GM12865 (cell line): ENCODE results near the gene SYNE1.
"Not testable (repeated sequence)": the region's sequence is repeated elsewhere in the genome, so short reads cannot be mapped to it uniquely, and the experiment has no call there.

ENCODE experiments used
- DNase-seq: peaks from one replicate; pipeline ENCODE4 v3.0.0; 2010; ENCODE audit warnings: low read depth
- H3K4me3 ChIP-seq: 2 replicates; pipeline ENCODE4 v1.5.1; 2011; ENCODE audit warnings: mild to moderate bottlenecking, low read depth, low read length, control low read depth
- CTCF ChIP-seq: IDR thresholded peaks from 2 replicates; pipeline ENCODE4 v1.5.1; 2011; ENCODE audit warnings: low read length, control low read depth, low read depth, inconsistent platforms; ENCODE audit not compliant: insufficient read depth; ENCODE audit errors: missing control alignments

Gene SYNE1

GRCh38 chr6:152625213-152625612 is 11.9 kb downstream of the SYNE1 start:
- no peak for TF ChIP-seq CTCF
- H3K4me3 ChIP-seq: no peak overlapping the region
- DNase-seq: peak; percentile 47

GRCh38 chr6:152614776-152615175 is 22.4 kb downstream of the SYNE1 start:
- not testable (repeated sequence) for H3K4me3 ChIP-seq, DNase-seq

GRCh38 chr6:152609125-152609670 is 28.0 kb downstream of the SYNE1 start:
- H3K4me3 ChIP-seq: no peak overlapping the region
- no peak for TF ChIP-seq CTCF
- DNase-seq: no peak

- no peak for TF ChIP-seq CTCF
- no peak overlapping the region for H3K4me3 ChIP-seq
- DNase-seq: no peak
Observed at GRCh38 chr6:152605941-152606340, 31.2 kb downstream of the SYNE1 start.

DNA sequence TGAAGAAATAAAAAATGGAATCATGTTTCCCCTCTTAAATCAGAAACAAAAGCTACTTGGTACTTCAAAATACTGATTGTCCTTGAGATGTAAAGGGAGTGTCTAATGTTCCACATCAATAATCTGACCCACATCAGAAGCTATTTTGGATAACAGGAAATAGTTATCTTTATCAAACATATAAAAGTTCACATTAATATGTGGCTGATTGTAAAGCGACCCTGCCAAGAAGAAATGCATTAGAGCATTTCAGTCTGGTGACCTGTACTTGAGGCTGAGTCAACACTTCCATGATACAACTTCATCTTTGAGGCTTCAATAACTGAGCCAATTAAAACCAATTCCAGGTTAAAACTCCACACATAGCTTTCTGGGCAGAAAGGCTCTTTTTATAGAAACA is 31.8 kb downstream of the SYNE1 start:
- TF ChIP-seq CTCF: no peak
- no peak for DNase-seq
- no peak overlapping the region for H3K4me3 ChIP-seq

DNA sequence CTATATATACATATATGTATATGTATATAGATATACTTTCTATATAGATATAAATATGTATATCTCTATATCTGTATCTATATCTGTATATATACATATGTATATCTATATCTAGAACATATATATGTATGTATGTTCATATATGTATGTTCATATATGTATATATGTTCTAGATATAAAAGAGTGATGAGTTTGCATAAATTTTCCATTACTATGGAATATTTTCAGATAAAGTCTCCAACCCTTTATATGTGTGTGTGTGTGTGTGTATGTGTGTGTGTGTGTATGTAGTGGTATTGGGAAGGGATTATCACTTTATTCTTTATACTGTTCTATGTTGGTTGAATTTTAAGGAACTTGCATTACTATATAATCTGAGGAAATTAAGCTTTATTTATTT is 33.3 kb downstream of the SYNE1 start:
- H3K4me3 ChIP-seq: no peak overlapping the region
- TF ChIP-seq CTCF: no peak
- DNase-seq: no peak

- peak; percentile 39 for DNase-seq
- no peak for TF ChIP-seq CTCF
- H3K4me3 ChIP-seq: no peak overlapping the region
Observed at GRCh38 chr6:152600022-152600421, 37.1 kb downstream of the SYNE1 start.
